ENCODE results near the gene SFXN5.

Gene SFXN5

DNA sequence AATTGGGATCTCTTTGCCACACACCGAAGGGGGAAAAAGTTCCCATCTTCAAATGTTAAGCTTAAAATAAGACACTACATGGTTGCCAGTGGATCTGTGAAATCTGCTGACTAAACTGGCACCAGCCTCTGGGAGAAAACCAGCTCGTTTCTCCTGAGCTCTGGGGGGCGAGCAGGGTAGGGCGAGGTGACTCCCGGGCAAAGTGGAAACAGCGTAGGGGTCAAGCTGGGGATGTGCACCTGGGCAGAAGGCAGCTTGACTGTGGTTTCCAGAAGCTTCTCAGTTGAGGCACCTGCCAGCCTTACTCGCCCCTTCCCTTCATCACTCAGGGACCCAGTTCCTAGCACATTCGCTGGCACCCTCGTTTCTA lies 62.8 kb downstream of the SFXN5 start:
- DNase-seq (ENCODE audit: low read depth): no peak
- no peak for TF ChIP-seq CTCF (IDR thresholded peaks at IDR 0.05; ENCODE audit: low read length, missing control alignments)
- H3K4me3 ChIP-seq (replicated peaks; ENCODE audit: low read depth, low read length): no peak overlapping the region

DNA sequence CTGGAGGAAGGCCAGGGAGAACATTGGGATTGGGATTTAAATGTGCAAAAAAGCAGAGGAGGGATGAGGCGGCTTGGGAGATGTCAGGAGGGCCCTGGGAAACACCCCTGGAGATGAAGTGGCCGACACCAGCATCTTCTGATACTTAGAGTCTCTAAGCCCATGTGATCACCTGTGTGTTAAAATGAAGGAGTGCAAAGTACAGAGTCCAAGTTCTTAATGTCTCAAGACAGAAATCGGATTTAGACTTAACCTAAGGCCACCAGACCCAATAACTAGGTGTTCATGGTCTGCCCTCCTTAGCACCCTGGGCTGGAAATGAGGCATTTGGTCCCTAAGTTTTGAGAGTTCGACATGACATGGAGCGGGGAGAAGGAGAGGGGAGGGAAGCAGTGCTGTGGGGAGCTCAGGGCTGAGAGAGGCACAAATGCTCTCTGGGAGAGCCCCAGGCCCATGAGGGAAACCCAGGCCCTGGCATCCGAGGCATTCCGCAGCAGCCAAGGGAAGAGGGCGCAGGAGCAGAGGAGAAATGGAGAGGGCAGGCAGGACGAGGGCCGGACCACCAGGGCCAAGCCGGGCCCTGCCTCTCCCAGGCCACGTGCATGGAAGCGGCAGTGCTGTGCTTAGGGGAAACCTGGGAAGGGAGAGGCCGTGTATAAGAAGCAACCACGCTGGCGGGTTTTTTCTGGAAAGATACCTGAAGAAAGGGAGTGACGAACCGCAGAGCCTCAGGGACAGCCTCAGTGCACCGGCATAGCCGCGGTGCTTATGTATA lies 63.3 kb downstream of the SFXN5 start:
- no peak overlapping the region for H3K4me3 ChIP-seq (replicated peaks; ENCODE audit: low read depth, low read length)
- no peak for DNase-seq (ENCODE audit: low read depth)
- TF ChIP-seq CTCF (IDR thresholded peaks at IDR 0.05; ENCODE audit: low read length, missing control alignments): no peak

GRCh38 chr2:73006969-73007710 lies 64.4 kb downstream of the SFXN5 start:
- DNase-seq (ENCODE audit: low read depth): peak; percentile 77
- no peak overlapping the region for H3K4me3 ChIP-seq (replicated peaks; ENCODE audit: low read depth, low read length)
- no peak for TF ChIP-seq CTCF (IDR thresholded peaks at IDR 0.05; ENCODE audit: low read length, missing control alignments)

DNA sequence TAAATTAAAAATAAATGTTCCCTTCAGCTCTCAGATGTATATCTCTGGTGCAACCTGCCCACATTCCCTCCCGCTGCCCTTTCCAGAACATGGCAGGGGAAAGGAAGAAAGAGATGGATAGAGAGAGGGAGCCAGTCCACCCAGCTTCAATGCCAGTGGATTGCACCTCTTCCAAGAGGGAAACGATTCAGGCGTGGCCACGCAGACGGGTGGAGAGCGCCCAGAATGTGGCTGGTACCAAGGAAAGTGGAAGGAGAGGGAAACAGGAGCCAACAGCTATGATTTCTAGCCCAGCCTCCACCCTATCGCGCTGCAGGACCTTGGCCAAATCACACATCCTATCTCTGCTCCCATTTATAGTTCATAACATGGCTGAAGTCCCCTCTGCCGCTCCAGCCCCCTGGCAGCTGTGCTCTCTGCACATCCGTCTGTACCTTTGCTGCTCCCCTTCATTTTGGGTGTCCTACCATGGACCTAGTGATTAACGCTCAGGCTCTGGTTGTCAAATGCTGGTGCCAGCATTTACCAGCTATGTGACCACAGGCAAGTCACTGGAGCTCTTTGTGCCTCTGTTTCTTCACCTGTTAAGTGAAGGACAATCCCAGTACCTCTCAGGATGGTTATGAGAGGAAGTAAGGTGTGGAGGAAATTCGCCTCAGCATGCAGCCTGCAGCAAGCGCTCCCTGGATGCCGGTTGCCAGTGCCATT lies 66.5 kb downstream of the SFXN5 start:
- no peak overlapping the region for H3K4me3 ChIP-seq (replicated peaks; ENCODE audit: low read depth, low read length)
- no peak for DNase-seq (ENCODE audit: low read depth)
- no peak for TF ChIP-seq CTCF (IDR thresholded peaks at IDR 0.05; ENCODE audit: low read length, missing control alignments)

- H3K4me3 ChIP-seq (replicated peaks; ENCODE audit: low read depth, low read length): no peak overlapping the region
- DNase-seq (ENCODE audit: low read depth): no peak
- TF ChIP-seq CTCF (IDR thresholded peaks at IDR 0.05; ENCODE audit: low read length, missing control alignments): no peak
These were observed 67.0 kb downstream of the SFXN5 start for GRCh38 chr2:73004466-73004865.

DNA sequence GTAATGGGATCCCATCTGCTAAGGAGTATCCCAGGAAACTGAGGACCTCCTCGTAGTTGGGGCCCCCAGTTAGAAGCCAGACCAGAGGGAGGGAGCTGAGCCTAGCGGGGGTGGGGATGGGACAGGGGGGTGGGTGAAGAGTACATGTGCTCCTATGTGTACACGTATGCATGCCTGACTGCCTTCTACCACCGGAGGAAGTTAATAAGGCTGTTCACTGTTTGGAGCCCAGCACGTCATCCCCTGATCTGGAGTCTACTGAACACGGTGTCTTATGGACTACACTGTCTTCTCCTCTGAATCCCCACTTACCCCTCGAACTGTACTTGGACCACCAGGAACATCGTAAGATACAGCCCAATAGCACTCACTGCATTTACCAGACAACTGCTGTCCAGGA lies 68.5 kb downstream of the SFXN5 start:
- no peak overlapping the region for H3K4me3 ChIP-seq (replicated peaks; ENCODE audit: low read depth, low read length)
- TF ChIP-seq CTCF (IDR thresholded peaks at IDR 0.05; ENCODE audit: low read length, missing control alignments): no peak
- DNase-seq (ENCODE audit: low read depth): no peak
